Renal cortex interstitium (tissue), 11 donors: ENCODE results near the gene PHF3. TPM values are rescaled to one million over a fixed set of nuclear protein-coding genes. Genes with fewer than 3 reads are reported as not detected.
"Not testable (repeated sequence)": the region's sequence is repeated elsewhere in the genome, so short reads cannot be mapped to it uniquely, and the experiment has no call there.

Experiments used
- DNase-seq, 11 donors: peaks; one replicate each; pipeline ENCODE4 v3.0.0-alpha.2; 2013; ENCODE audit warnings: low read depth in 9 of 11, low spot score in 4 of 11; ENCODE audit errors: extremely low read depth in 1 of 11
- polyA plus RNA-seq, 3 donors: library from polyadenylated mRNA; unstranded; fragments of 120-200 nt; gene quantifications; one replicate each; pipeline ENCODE4 v1.2.1, GENCODE V29; 2013; ENCODE audit not compliant: insufficient read length in 3 of 3

The PHF3 gene
- polyA plus RNA-seq, 3 donors = 58.1 to 69.1 (median 64.1) TPM

DNA sequence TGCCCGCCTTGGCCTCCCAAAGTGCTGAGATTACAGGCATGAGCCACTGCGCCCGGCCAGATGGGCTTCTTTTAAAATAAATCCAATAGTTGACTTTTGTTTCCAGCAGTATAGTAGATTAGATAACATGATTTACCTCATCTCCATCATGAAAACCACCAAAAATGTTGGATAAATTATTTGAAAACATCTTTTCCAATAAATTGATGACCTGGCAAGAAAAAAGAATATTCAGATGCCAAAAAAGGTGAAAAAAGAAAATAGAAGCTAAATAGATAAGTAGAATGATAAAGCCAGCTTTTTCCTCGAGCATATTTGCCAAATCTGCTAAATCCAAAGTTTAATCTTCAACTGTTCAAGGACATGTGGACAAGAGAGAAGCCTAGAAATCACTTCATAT, 109.2 kb downstream of the PHF3 start:
- DNase-seq = no peak

DNA sequence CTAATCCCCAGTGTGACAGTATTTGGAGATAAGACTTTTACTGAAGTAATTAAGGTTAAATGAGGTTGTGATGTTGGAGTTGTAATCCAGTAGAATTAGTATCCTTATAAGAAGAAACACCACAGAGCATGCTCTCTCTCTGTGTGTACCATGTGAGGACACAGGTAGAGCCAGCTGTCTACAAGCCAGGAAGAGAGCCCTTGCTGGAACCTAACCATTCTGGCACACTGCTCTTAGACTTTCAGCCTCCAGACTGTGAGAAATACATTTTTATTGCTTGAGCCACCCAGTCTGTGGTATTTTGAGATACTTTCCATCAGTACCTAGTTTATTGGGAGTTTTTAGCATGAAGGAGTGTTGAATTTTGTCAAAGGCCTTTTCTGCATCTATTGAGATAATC, 110.2 kb downstream of the PHF3 start:
- DNase-seq = no peak

DNA sequence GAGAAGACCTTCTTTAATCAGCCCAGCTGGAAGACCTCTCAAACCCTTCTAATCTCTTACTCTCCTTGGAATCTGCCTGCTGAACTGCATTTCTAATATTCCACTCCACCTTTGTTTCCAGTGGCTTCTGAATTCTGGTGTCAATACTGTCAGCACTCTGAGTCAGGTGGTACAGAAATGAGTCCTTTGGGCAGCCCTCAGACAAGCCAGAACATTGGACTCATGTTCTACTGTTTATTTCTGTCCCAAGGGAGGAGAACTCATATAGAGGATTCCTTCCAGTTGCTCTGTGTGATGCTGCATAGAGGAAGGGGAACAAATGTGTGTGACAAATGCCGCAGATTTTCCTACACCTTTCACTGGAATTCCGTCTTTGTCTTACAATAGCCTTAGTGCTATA, 114.8 kb downstream of the PHF3 start:
- no peak for DNase-seq

DNA sequence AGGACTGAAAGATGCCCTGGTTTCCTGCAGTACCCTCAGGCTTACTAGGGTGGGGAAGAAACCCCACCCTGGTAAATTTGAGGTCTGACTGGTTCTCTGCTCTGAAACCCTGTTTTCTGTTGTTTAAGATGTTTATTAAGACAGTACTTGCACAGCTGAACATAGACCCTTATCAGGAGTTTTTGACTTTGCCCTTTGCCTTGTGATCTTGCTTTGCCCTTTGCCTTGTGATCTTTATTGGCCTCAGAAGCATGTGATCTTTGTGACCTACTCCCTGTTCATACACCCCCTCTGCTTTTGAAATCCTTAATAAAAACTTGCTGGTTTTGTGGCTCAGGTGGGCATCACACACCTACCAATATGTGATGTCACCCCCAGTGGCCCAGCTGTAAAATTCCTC, 121.7 kb downstream of the PHF3 start:
- DNase-seq = not testable (repeated sequence)

DNA sequence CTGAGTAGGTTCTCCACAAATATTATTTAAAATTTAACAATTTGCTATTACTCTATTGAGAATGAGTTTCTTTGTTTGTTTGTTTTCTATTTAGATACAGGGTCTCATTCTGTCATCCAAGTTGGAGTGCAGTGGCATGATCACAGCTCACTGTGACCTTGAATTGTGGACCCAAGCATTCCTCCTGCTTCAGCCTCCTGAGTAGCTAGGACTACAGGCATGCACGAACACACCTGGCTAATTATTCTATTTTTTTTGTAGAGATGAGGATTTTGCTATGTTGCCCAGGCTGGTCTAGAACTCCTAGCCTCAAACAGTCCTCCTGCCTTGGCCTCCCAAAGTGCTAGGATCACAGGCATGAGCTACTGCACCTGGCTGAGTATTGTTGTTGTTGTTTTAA, 122.2 kb downstream of the PHF3 start:
- DNase-seq = no peak

DNA sequence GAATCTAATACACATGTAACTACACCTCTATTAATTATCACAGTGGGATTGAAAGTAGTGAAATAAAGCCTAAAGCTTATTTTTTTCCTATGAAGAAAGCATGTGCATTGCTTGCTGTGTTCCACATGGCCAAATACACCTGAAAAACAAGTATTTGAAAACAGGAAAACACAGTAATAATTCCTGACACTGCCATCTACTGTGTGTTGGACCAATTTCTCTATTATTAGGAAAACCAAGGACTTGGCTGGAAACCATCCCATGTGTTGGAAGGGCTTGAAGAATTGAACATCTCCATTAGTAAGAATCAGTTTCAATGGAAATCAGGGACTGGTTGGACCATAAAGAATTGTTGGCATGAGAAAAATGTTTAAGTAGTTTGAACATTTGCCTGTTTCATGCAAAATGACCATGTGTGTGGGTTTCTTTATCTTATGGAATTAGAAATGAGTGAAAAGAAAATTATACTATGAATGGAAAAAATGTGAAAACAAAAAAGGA, 124.1 kb downstream of the PHF3 start:
- no peak for DNase-seq

DNA sequence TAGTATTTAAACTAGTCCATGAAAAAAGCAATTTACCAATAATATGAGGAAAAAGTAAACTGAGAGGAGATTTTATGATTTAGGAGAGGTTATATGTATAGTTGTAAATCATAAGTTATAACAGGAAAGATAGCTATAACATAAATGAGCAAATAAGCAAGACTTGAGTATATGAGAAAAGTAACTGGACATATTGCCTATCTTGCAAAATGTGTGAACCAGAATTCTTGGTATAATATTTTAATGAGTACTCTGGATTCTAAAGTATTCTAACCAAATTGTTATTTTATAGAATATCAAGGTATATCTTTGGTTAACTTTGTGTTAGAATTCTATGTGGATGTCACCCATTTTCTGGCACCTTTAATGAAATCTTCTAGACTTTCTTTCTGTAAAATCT, 124.6 kb downstream of the PHF3 start:
- DNase-seq = no peak

DNA sequence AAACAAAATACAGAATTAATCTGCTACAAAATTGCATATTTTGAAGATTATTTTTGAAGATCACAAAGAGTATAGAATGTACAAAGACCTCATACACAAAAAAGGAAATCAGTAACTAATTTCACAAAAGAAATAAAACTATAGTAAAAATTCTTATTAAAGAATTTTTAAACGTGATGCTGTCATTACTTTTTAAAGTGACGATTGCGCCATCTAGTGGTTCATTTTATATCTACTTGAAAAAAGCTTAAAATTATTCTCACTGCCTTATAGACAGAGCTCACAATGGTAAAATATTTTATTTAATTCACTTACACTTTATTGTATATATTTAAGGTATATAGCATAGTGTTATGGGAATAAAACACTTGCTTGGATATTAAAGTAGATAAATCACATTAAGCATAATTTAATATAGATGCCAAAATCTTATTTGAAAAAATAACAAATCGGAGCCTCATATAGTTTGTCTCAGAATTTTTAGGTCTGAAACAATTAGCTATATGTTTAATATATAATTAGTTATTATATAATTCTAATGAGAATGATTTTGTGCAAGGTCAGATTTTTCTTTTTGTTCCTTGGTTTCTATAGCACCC, 128.8 kb downstream of the PHF3 start:
- DNase-seq = peak; percentile 12 to 51 (median 24)

Other genes with a start within 250 kb of the PHF3 start
- gene PTP4A1, start 63.3 kb upstream of the PHF3 start, polyA plus RNA-seq = 10 to 100 TPM; 54.3 to 95.0 (median 64.4) TPM